Naive B cell (primary cell): ENCODE data around the gene YPEL1. TPM values are rescaled to one million over a fixed set of nuclear protein-coding genes. Genes with fewer than 3 reads are reported as not detected.
"Not testable (repeated sequence)": the region's sequence is repeated elsewhere in the genome, so short reads cannot be mapped to it uniquely, and the experiment has no call there.

ENCODE experiments used
- ATAC-seq, 2 donors: fragments of 150-1000 bp; cut with Tn5 transposase; 2 replicates each; pipeline ENCODE4 v1.10.0; 2021; ENCODE audit warnings: low read depth in 2 of 2, mild to moderate bottlenecking in 2 of 2, moderate library complexity in 2 of 2
- DNase-seq: peaks from one replicate; pipeline ENCODE4 v3.0.0; 2022
- H3K27ac Mint-ChIP-seq, 6 donors: one replicate each; pipeline ENCODE4 v1.8.0; 2020 to 2022; ENCODE audit warnings: mild to moderate bottlenecking in 6 of 6, mixed read lengths in 6 of 6, moderate library complexity in 5 of 6, inconsistent platforms in 2 of 6
- H3K27me3 Mint-ChIP-seq, 3 donors: one replicate each; pipeline ENCODE4 v1.8.0; 2021 to 2022; ENCODE audit warnings: mixed read lengths in 3 of 3, mild to moderate bottlenecking in 1 of 3
- H3K36me3 Mint-ChIP-seq, 2 donors: one replicate each; pipeline ENCODE4 v1.8.0; 2020 to 2022; ENCODE audit warnings: mixed read lengths in 2 of 2, inconsistent platforms in 1 of 2, mild to moderate bottlenecking in 1 of 2
- H3K4me1 Mint-ChIP-seq, 3 donors: one replicate each; pipeline ENCODE4 v1.8.0; 2020 to 2022; ENCODE audit warnings: mixed read lengths in 3 of 3, inconsistent platforms in 1 of 3, mild to moderate bottlenecking in 1 of 3, moderate library complexity in 1 of 3
- H3K4me3 Mint-ChIP-seq, 8 donors: one replicate each; pipeline ENCODE4 v1.8.0; 2020 to 2022; ENCODE audit warnings: mild to moderate bottlenecking in 8 of 8, mixed read lengths in 8 of 8, moderate library complexity in 8 of 8, inconsistent platforms in 2 of 8
- H3K9me3 Mint-ChIP-seq, 7 donors: one replicate each; pipeline ENCODE4 v1.8.0; 2020 to 2022; ENCODE audit warnings: mixed read lengths in 7 of 7, mild to moderate bottlenecking in 5 of 7, inconsistent platforms in 2 of 7, moderate library complexity in 1 of 7
- polyA plus RNA-seq, 6 donors: library from polyadenylated mRNA; unstranded; fragments of 300-500 nt; fragmentation: Illumina TruSeq; gene quantifications; one replicate each; pipeline ENCODE4 v1.2.3, GENCODE V29; 2021; ENCODE audit warnings: low read depth in 6 of 6

The YPEL1 gene
- polyA plus RNA-seq, 6 donors from 2014 or later: 16.6 to 37.2 (median 29.9) TPM

GRCh38 chr22:21725956-21726649 lies 9.5 kb downstream of the YPEL1 start:
- ATAC-seq: no peak
- H3K27ac Mint-ChIP-seq: no peak overlapping the region
- no peak overlapping the region for H3K4me3 Mint-ChIP-seq

GRCh38 chr22:21724496-21724895 lies 11.1 kb downstream of the YPEL1 start:
- H3K4me3 Mint-ChIP-seq, ATAC-seq, H3K36me3 Mint-ChIP-seq, H3K9me3 Mint-ChIP-seq, H3K27me3 Mint-ChIP-seq, H3K27ac Mint-ChIP-seq, DNase-seq: not testable (repeated sequence)
- peaks cover 14 to 32% (median 23%) of the 10 kb centered on the region in 3 donors for H3K4me1 Mint-ChIP-seq

More at GRCh38 chr22:21725956-21726649, 9.5 kb downstream of the YPEL1 start:
- no peaks in the 10 kb centered on the region for H3K9me3 Mint-ChIP-seq
- H3K36me3 Mint-ChIP-seq: no peaks in the 10 kb centered on the region
- DNase-seq: no peak
- no peaks in the 10 kb centered on the region for H3K27me3 Mint-ChIP-seq
- H3K4me1 Mint-ChIP-seq: peaks cover 21 to 36% (median 31%) of the 10 kb centered on the region in 3 donors

- ATAC-seq, H3K36me3 Mint-ChIP-seq, H3K4me3 Mint-ChIP-seq, H3K27me3 Mint-ChIP-seq, DNase-seq, H3K9me3 Mint-ChIP-seq: not testable (repeated sequence)
- Mint-ChIP-seq H3K4me1 (peaks cover 24 to 38% (median 31%) of the 10 kb centered on the region in 3 donors), H3K27ac (peak overlapping the region in 4 of 6 donors; percentile 39 to 83 (median 56))
These were observed 14.3 kb downstream of the YPEL1 start for GRCh38 chr22:21721195-21721852.

GRCh38 chr22:21720191-21720859 lies 15.3 kb downstream of the YPEL1 start:
- not testable (repeated sequence) for H3K27me3 Mint-ChIP-seq, H3K4me3 Mint-ChIP-seq, H3K36me3 Mint-ChIP-seq, DNase-seq, ATAC-seq, H3K9me3 Mint-ChIP-seq
- H3K27ac Mint-ChIP-seq: peak overlapping the region in 1 of 6 donors; percentile 59
- H3K4me1 Mint-ChIP-seq: peaks cover 24 to 38% (median 31%) of the 10 kb centered on the region in 3 donors

- H3K36me3 Mint-ChIP-seq: no peaks in the 10 kb centered on the region
- H3K9me3 Mint-ChIP-seq: no peaks in the 10 kb centered on the region
- no peak for DNase-seq
- peak; percentile 47 to 54 for ATAC-seq
- no peaks in the 10 kb centered on the region for H3K27me3 Mint-ChIP-seq
- peak overlapping the region in 6 of 8 donors; percentile 10 to 73 (median 46) for H3K4me3 Mint-ChIP-seq
- H3K27ac Mint-ChIP-seq: peak overlapping the region in 4 of 6 donors; percentile 0 to 90 (median 66)
- peaks cover 26 to 36% (median 28%) of the 10 kb centered on the region in 3 donors for H3K4me1 Mint-ChIP-seq
These were observed 16.6 kb downstream of the YPEL1 start for GRCh38 chr22:21719024-21719423.

- Mint-ChIP-seq H3K27ac (peak overlapping the region in 3 of 6 donors; percentile 53 to 90 (median 59)), H3K4me3 (no peak overlapping the region), H3K9me3 (no peaks in the 10 kb centered on the region), H3K4me1 (peaks cover 24 to 35% (median 25%) of the 10 kb centered on the region in 3 donors), H3K36me3 (no peaks in the 10 kb centered on the region), H3K27me3 (no peaks in the 10 kb centered on the region)
- ATAC-seq: no peak
- DNase-seq: no peak
These were observed 17.1 kb downstream of the YPEL1 start for GRCh38 chr22:21718499-21718898.

- not testable (repeated sequence) for H3K9me3 Mint-ChIP-seq, DNase-seq, H3K36me3 Mint-ChIP-seq, H3K4me3 Mint-ChIP-seq, H3K27me3 Mint-ChIP-seq, ATAC-seq
- H3K27ac Mint-ChIP-seq: peak overlapping the region in 2 of 6 donors; percentile 43 to 54
- H3K4me1 Mint-ChIP-seq: peaks cover 24 to 39% (median 30%) of the 10 kb centered on the region in 3 donors
These were observed 19.0 kb downstream of the YPEL1 start for GRCh38 chr22:21716395-21717122.

- Mint-ChIP-seq H3K4me3 (no peak overlapping the region), H3K36me3 (peaks cover 0 to 3% of the 10 kb centered on the region in 2 donors), H3K4me1 (peaks cover 21 to 37% (median 30%) of the 10 kb centered on the region in 3 donors), H3K27me3 (no peaks in the 10 kb centered on the region), H3K27ac (peak overlapping the region in 1 of 6 donors; percentile 24), H3K9me3 (no peaks in the 10 kb centered on the region)
- no peak for DNase-seq
- ATAC-seq: no peak
These were observed 20.8 kb downstream of the YPEL1 start for GRCh38 chr22:21714786-21715185.

- no peaks in the 10 kb centered on the region for H3K27me3 Mint-ChIP-seq
- H3K36me3 Mint-ChIP-seq: peaks cover 0 to 8% of the 10 kb centered on the region in 2 donors
- H3K4me3 Mint-ChIP-seq: no peak overlapping the region
- DNase-seq (no peak), ATAC-seq (no peak)
- H3K27ac Mint-ChIP-seq: no peak overlapping the region
- H3K9me3 Mint-ChIP-seq: no peaks in the 10 kb centered on the region
- H3K4me1 Mint-ChIP-seq: peaks cover 16 to 31% (median 27%) of the 10 kb centered on the region in 3 donors
These were observed 21.4 kb downstream of the YPEL1 start for GRCh38 chr22:21714059-21714770.

GRCh38 chr22:21713428-21714058 lies 22.1 kb downstream of the YPEL1 start:
- H3K4me3 Mint-ChIP-seq: no peak overlapping the region
- H3K9me3 Mint-ChIP-seq: no peaks in the 10 kb centered on the region
- H3K27ac Mint-ChIP-seq: peak overlapping the region in 5 of 6 donors; percentile 2 to 85 (median 55)
- H3K27me3 Mint-ChIP-seq: no peaks in the 10 kb centered on the region
- peaks cover 0 to 9% of the 10 kb centered on the region in 2 donors for H3K36me3 Mint-ChIP-seq
- peaks cover 10 to 25% (median 21%) of the 10 kb centered on the region in 3 donors for H3K4me1 Mint-ChIP-seq
- peak in 1 of 2 donors; percentile 37 for ATAC-seq
- DNase-seq: no peak

- Mint-ChIP-seq H3K4me1 (peaks cover 8 to 21% (median 19%) of the 10 kb centered on the region in 3 donors), H3K27me3 (no peaks in the 10 kb centered on the region), H3K27ac (peak overlapping the region in 4 of 6 donors; percentile 51 to 59 (median 56)), H3K4me3 (no peak overlapping the region), H3K9me3 (no peaks in the 10 kb centered on the region), H3K36me3 (peaks cover 0 to 9% of the 10 kb centered on the region in 2 donors)
- DNase-seq (peak; percentile 58), ATAC-seq (peak; percentile 92 to 94)
These were observed 22.7 kb downstream of the YPEL1 start for GRCh38 chr22:21712751-21713427.

- ATAC-seq: no peak
- peaks cover 8 to 15% (median 10%) of the 10 kb centered on the region in 3 donors for H3K4me1 Mint-ChIP-seq
- H3K27me3 Mint-ChIP-seq: no peaks in the 10 kb centered on the region
- no peaks in the 10 kb centered on the region for H3K9me3 Mint-ChIP-seq
- H3K36me3 Mint-ChIP-seq: peaks cover 0 to 9% of the 10 kb centered on the region in 2 donors
- H3K4me3 Mint-ChIP-seq: no peak overlapping the region
- H3K27ac Mint-ChIP-seq: no peak overlapping the region
- no peak for DNase-seq
These were observed 23.7 kb downstream of the YPEL1 start for GRCh38 chr22:21711851-21712250.
